Measurements from ENCODE around the gene LRRC36. TPM values are rescaled to one million over a fixed set of nuclear protein-coding genes. Genes with fewer than 3 reads are reported as not detected.
A peak's percentile ranks its signal among the peaks of the same experiment; 100 is the strongest.

LRRC36 gene
- total RNA-seq, 1 experiment from 2014 or later, result not detected

DNA sequence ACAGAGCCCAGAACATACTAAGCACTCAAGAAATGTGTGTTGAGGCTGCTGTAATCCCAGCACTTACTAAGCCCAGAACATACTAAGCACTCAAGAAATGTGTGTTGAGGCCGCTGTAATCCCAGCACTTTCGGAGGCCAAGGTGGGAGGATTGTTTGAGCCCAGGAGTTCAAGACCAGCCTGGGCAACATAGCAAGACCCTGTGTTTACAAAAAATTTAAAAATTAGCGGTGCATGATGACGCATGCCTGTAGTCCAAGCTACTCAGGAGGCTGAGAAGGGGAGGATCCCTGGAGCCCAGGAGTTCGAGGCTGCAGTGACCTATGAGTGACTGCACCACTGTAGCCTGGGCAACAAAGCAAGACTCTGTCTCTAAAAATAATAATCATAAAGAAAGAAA lies 96.4 kb downstream of the LRRC36 start:
- Histone ChIP-seq H3K36me3 (ENCODE audit: insufficient read depth, low read length) (no peaks in the 10 kb centered on the region), H3K27ac (ENCODE audit: low read length) (no peak overlapping the region), H3K4me2 (ENCODE audit: low read depth, low read length, poor library complexity, severe bottlenecking) (no peak overlapping the region), H3K27me3 (ENCODE audit: low read length) (no peaks in the 10 kb centered on the region), H3K9me2 (replicated peaks; ENCODE audit: insufficient read depth, low read length) (no peaks in the 10 kb centered on the region), H3K79me2 (ENCODE audit: low read length) (no peaks in the 10 kb centered on the region), H3K4me3 (ENCODE audit: low read length) (no peak overlapping the region), H3K4me1 (ENCODE audit: low read length) (peaks cover 17% of the 10 kb centered on the region), H3K9me3 (ENCODE audit: low read length) (no peaks in the 10 kb centered on the region), H4K20me1 (ENCODE audit: insufficient read depth, low read depth, low read length) (no peaks in the 10 kb centered on the region), H3K9ac (ENCODE audit: low read length) (no peak overlapping the region), H2AFZ (ENCODE audit: low read length) (no peak overlapping the region)
- DNase-seq, result no peak

DNA sequence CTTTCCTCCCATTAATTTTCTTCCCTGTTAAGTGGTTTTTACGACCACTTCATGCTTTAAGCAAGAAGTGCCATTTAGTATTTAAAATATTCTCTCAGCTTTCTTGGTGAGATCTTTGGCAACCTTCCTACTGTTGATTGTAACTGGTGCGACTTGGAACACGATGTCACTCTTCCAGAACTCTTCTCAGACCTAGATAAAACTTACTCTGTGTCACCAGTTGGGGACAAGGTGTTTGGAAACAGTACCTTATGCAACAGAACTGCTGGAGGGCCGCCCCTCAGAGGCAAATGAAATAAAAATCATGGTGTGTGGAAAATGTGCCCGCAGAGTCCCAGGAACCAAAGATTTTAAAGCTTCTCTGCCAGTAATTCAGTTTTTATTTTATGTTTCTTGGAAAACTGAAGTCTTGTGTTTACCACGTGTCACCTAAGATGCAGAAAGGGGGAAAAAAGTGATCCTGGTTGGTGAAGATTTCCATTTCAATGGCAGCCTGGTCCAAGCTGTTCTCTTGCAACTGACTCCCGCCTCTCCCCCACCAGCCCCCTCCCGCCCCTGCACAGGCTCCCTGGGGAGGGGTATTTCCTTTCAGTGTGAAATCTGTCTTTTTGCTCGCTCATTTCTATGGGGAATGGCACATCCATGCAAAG lies 97.1 kb downstream of the LRRC36 start:
- Histone ChIP-seq H3K27me3 (ENCODE audit: low read length) (no peaks in the 10 kb centered on the region), H3K9ac (ENCODE audit: low read length) (no peak overlapping the region), H3K79me2 (ENCODE audit: low read length) (no peaks in the 10 kb centered on the region), H3K4me3 (ENCODE audit: low read length) (no peak overlapping the region), H2AFZ (ENCODE audit: low read length) (no peak overlapping the region), H4K20me1 (ENCODE audit: insufficient read depth, low read depth, low read length) (no peaks in the 10 kb centered on the region), H3K27ac (ENCODE audit: low read length) (no peak overlapping the region), H3K4me2 (ENCODE audit: low read depth, low read length, poor library complexity, severe bottlenecking) (no peak overlapping the region), H3K36me3 (ENCODE audit: insufficient read depth, low read length) (no peaks in the 10 kb centered on the region), H3K9me2 (replicated peaks; ENCODE audit: insufficient read depth, low read length) (no peaks in the 10 kb centered on the region), H3K4me1 (ENCODE audit: low read length) (peaks cover 17% of the 10 kb centered on the region), H3K9me3 (ENCODE audit: low read length) (no peaks in the 10 kb centered on the region)
- DNase-seq, result no peak

DNA sequence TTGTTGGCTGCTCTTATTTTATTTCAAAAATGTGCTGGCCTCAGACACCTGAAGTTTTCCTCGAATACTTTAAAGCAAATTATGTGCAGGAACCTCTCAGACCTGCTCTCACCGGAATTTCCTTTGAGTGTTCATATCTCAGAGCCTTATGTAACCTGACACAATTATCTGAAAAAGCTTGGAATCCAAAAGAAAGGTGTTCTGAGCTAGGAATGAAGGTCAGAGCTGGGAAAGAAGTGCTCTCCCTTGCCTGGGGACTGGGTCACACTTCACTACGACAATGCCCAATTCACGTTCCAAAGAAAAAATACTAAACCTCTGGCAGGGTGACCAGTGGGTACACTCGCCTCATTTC lies 97.6 kb downstream of the LRRC36 start:
- no peak overlapping the region for H3K4me3 ChIP-seq (ENCODE audit: low read length)
- no peaks in the 10 kb centered on the region for H3K9me2 ChIP-seq (replicated peaks; ENCODE audit: insufficient read depth, low read length)
- H3K9me3 ChIP-seq (ENCODE audit: low read length), result no peaks in the 10 kb centered on the region
- no peak overlapping the region for H2AFZ ChIP-seq (ENCODE audit: low read length)
- no peak for DNase-seq
- H3K4me1 ChIP-seq (ENCODE audit: low read length), result peaks cover 17% of the 10 kb centered on the region
- no peak overlapping the region for H3K9ac ChIP-seq (ENCODE audit: low read length)
- H3K4me2 ChIP-seq (ENCODE audit: low read depth, low read length, poor library complexity, severe bottlenecking), result no peak overlapping the region
- no peaks in the 10 kb centered on the region for H4K20me1 ChIP-seq (ENCODE audit: insufficient read depth, low read depth, low read length)
- H3K79me2 ChIP-seq (ENCODE audit: low read length), result no peaks in the 10 kb centered on the region
- H3K27ac ChIP-seq (ENCODE audit: low read length), result no peak overlapping the region
- H3K36me3 ChIP-seq (ENCODE audit: insufficient read depth, low read length), result no peaks in the 10 kb centered on the region
- H3K27me3 ChIP-seq (ENCODE audit: low read length), result no peaks in the 10 kb centered on the region

DNA sequence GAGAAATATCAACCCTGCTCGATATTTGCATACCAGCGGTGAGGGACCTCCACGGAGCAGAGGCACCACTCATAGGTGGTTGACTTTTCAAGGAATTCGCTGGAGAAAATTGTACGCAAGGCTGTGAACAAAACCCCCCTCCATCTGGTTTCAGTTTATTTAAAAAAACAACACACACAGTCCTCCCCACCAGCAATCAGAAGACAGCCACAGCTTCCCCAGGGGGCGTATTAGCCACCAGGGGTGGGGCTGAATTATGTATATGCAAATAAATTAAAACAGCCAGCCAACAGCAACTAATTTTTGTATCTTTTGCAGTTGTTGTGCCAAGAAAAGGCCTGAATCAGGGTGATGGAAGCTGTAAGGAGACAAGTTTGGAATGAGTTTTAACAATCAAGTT lies 98.4 kb downstream of the LRRC36 start:
- peaks cover 17% of the 10 kb centered on the region for H3K4me1 ChIP-seq (ENCODE audit: low read length)
- DNase-seq, result peak; percentile 54
- peak overlapping the region; percentile 73 for H3K4me2 ChIP-seq (ENCODE audit: low read depth, low read length, poor library complexity, severe bottlenecking)
- H3K27me3 ChIP-seq (ENCODE audit: low read length), result no peaks in the 10 kb centered on the region
- H3K9me2 ChIP-seq (replicated peaks; ENCODE audit: insufficient read depth, low read length), result no peaks in the 10 kb centered on the region
- no peaks in the 10 kb centered on the region for H3K79me2 ChIP-seq (ENCODE audit: low read length)
- no peaks in the 10 kb centered on the region for H3K36me3 ChIP-seq (ENCODE audit: insufficient read depth, low read length)
- H3K4me3 ChIP-seq (ENCODE audit: low read length), result peak overlapping the region; percentile 58
- no peaks in the 10 kb centered on the region for H4K20me1 ChIP-seq (ENCODE audit: insufficient read depth, low read depth, low read length)
- peak overlapping the region; percentile 66; the same call in 1 of the 2 replicates for H2AFZ ChIP-seq (ENCODE audit: low read length)
- H3K9ac ChIP-seq (ENCODE audit: low read length), result no peak overlapping the region
- no peak overlapping the region for H3K27ac ChIP-seq (ENCODE audit: low read length)
- no peaks in the 10 kb centered on the region for H3K9me3 ChIP-seq (ENCODE audit: low read length)

DNA sequence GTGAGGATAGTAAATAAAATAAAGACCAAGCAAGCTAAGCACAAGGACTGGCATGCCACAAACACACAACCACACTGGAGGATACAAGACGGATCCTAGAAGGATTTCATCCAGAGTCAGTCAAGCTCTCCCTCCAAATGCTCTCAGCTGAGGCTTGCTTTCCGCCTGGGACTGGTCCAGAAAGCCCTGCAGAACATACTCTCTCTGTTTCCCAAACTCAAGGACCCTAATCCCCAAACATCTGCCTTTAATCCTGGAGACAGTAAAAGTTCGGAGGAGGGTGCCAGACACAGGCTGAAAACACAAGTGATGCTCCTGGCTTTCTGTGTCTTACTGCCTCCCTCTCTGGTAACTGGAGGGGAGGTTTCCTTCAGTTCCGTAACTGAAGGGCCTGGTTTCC lies 99.0 kb downstream of the LRRC36 start:
- no peaks in the 10 kb centered on the region for H3K79me2 ChIP-seq (ENCODE audit: low read length)
- no peak for DNase-seq
- peaks cover 22% of the 10 kb centered on the region for H3K4me1 ChIP-seq (ENCODE audit: low read length)
- H3K27me3 ChIP-seq (ENCODE audit: low read length), result no peaks in the 10 kb centered on the region
- H3K9me3 ChIP-seq (ENCODE audit: low read length), result no peaks in the 10 kb centered on the region
- H3K36me3 ChIP-seq (ENCODE audit: insufficient read depth, low read length), result no peaks in the 10 kb centered on the region
- H3K4me3 ChIP-seq (ENCODE audit: low read length), result no peak overlapping the region
- no peak overlapping the region for H3K27ac ChIP-seq (ENCODE audit: low read length)
- no peaks in the 10 kb centered on the region for H3K9me2 ChIP-seq (replicated peaks; ENCODE audit: insufficient read depth, low read length)
- no peak overlapping the region for H3K9ac ChIP-seq (ENCODE audit: low read length)
- H4K20me1 ChIP-seq (ENCODE audit: insufficient read depth, low read depth, low read length), result no peaks in the 10 kb centered on the region
- H3K4me2 ChIP-seq (ENCODE audit: low read depth, low read length, poor library complexity, severe bottlenecking), result peak overlapping the region; percentile 73
- H2AFZ ChIP-seq (ENCODE audit: low read length), result no peak overlapping the region

DNA sequence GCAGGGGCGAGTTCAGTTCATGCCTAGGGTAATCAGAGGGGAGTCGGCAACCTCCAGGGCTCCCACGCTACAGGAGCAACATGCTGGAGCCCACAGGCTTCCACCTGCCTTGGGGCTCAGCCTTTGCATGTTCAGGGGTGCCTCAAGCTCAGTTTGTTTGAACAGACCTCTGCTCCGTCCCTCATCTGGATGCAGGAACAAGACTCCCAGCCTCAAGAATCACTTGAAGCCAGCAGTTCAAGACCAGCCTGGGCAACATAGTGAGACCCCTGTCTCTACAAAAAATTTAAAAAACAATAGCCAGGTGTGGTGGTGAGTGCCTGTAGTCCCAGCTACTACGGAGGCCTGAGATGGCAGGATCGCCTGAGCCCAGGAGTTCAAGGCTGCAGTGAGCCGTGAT lies 99.4 kb downstream of the LRRC36 start:
- Histone ChIP-seq H3K79me2 (ENCODE audit: low read length) (no peaks in the 10 kb centered on the region), H3K27me3 (ENCODE audit: low read length) (no peaks in the 10 kb centered on the region), H3K4me1 (ENCODE audit: low read length) (peaks cover 24% of the 10 kb centered on the region), H3K36me3 (ENCODE audit: insufficient read depth, low read length) (no peaks in the 10 kb centered on the region), H3K9me2 (replicated peaks; ENCODE audit: insufficient read depth, low read length) (no peaks in the 10 kb centered on the region), H3K27ac (ENCODE audit: low read length) (no peak overlapping the region), H3K4me3 (ENCODE audit: low read length) (no peak overlapping the region), H3K4me2 (ENCODE audit: low read depth, low read length, poor library complexity, severe bottlenecking) (no peak overlapping the region), H4K20me1 (ENCODE audit: insufficient read depth, low read depth, low read length) (no peaks in the 10 kb centered on the region), H3K9me3 (ENCODE audit: low read length) (no peaks in the 10 kb centered on the region), H3K9ac (ENCODE audit: low read length) (no peak overlapping the region), H2AFZ (ENCODE audit: low read length) (no peak overlapping the region)
- no peak for DNase-seq

DNA sequence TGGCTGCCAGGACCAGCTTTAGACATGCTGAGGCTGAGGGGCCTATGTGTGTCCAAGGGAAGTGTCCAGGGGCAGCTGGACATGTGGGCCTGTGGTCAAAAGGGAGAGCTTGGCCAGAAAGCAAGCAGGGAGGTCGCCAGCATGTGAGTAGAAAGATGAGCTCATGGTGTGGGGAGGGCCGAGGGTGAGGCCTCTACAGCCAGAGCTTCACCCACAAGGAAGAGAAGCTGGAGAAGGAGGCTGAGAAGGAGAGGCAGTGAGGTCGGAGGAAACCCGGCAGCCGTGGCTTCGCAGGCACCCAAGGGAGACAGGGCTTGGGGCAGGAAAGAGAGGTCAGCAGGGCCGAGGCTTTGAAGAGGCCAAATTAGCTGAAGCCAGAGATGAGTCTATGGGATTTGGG lies 100.3 kb downstream of the LRRC36 start:
- Histone ChIP-seq H3K9ac (ENCODE audit: low read length) (no peak overlapping the region), H3K9me3 (ENCODE audit: low read length) (no peaks in the 10 kb centered on the region), H3K4me1 (ENCODE audit: low read length) (peaks cover 24% of the 10 kb centered on the region), H3K27ac (ENCODE audit: low read length) (no peak overlapping the region), H3K9me2 (replicated peaks; ENCODE audit: insufficient read depth, low read length) (no peaks in the 10 kb centered on the region), H2AFZ (ENCODE audit: low read length) (no peak overlapping the region), H4K20me1 (ENCODE audit: insufficient read depth, low read depth, low read length) (0 out of 2 replicates have a peak, but pooled peaks cover 4% of the 10 kb centered on the region), H3K4me2 (ENCODE audit: low read depth, low read length, poor library complexity, severe bottlenecking) (no peak overlapping the region), H3K4me3 (ENCODE audit: low read length) (no peak overlapping the region), H3K27me3 (ENCODE audit: low read length) (no peaks in the 10 kb centered on the region), H3K79me2 (ENCODE audit: low read length) (no peaks in the 10 kb centered on the region), H3K36me3 (ENCODE audit: insufficient read depth, low read length) (no peaks in the 10 kb centered on the region)
- DNase-seq, result no peak

DNA sequence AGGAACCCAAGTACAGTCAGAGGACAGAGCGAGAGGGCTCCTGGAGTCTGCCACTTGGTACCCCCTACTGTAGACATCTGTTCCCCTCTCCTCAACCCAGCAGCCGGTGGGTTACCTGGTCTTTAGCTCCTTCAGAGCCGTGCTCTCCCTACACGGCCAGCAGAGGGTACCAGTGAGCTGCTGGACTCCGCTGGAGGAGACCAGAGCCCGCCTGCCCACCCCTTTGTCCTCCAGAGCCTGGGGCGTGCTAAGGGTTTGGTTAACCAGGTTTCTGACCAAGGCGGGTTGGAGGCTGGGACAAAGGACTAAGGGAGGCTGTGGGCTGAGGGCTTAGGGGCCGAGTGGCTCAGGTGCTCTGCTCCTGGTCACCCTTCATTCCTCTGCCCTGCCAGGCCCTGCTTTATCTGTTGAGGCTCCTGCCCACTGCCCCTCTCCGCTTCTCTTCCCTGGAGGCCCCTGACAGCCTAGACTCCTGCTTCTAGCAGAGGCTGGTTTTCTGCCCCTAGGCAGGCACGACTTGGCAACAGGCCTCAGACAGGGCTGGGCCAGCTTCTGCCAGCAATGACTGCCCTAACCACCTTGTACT lies 101.6 kb downstream of the LRRC36 start:
- H3K27me3 ChIP-seq (ENCODE audit: low read length), result no peaks in the 10 kb centered on the region
- no peak overlapping the region for H2AFZ ChIP-seq (ENCODE audit: low read length)
- H3K9me2 ChIP-seq (replicated peaks; ENCODE audit: insufficient read depth, low read length), result no peaks in the 10 kb centered on the region
- 0 out of 2 replicates have a peak, but pooled peaks cover 4% of the 10 kb centered on the region for H4K20me1 ChIP-seq (ENCODE audit: insufficient read depth, low read depth, low read length)
- H3K27ac ChIP-seq (ENCODE audit: low read length), result no peak overlapping the region
- no peaks in the 10 kb centered on the region for H3K9me3 ChIP-seq (ENCODE audit: low read length)
- no peak overlapping the region for H3K4me3 ChIP-seq (ENCODE audit: low read length)
- H3K4me1 ChIP-seq (ENCODE audit: low read length), result peaks cover 24% of the 10 kb centered on the region
- no peak overlapping the region for H3K4me2 ChIP-seq (ENCODE audit: low read depth, low read length, poor library complexity, severe bottlenecking)
- no peaks in the 10 kb centered on the region for H3K36me3 ChIP-seq (ENCODE audit: insufficient read depth, low read length)
- no peak overlapping the region for H3K9ac ChIP-seq (ENCODE audit: low read length)
- DNase-seq, result peak; percentile 87
- H3K79me2 ChIP-seq (ENCODE audit: low read length), result no peaks in the 10 kb centered on the region
